Esophagus muscularis mucosa (tissue), 4 donors: ENCODE measurements around the gene RANBP3. TPM values are rescaled to one million over a fixed set of nuclear protein-coding genes. Genes with fewer than 3 reads are reported as not detected.

Source experiments
- DNase-seq: peaks from one replicate; pipeline ENCODE4 v3.0.0-alpha.2; 2017; ENCODE audit errors: extremely low spot score
- H3K27ac ChIP-seq, 4 donors: fragments of 200-600 bp; sonication (generic); replicated peaks in 1 of 4; 1 replicate in 3 of 4; 2 replicates in 1 of 4; pipeline ENCODE4 v1.5.1; 2016 to 2019; ENCODE audit warnings: mild to moderate bottlenecking in 1 of 4
- H3K27me3 ChIP-seq, 4 donors: fragments of 200-600 bp; sonication (generic); one replicate each; pipeline versions ENCODE4 v1.5.1 to v1.6.0; 2016 to 2019
- H3K36me3 ChIP-seq, 4 donors: fragments of 200-600 bp; sonication (generic); one replicate each; pipeline ENCODE4 v1.5.1; 2016 to 2019
- H3K4me1 ChIP-seq, 4 donors: fragments of 200-600 bp; sonication (generic); one replicate each; pipeline ENCODE4 v1.5.1; 2016 to 2019
- H3K4me3 ChIP-seq, 4 donors: fragments of 200-600 bp; sonication (generic); 1 replicate in 2 of 4; 2 replicates in 2 of 4; pipeline ENCODE4 v1.5.1; 2016 to 2019; ENCODE audit warnings: mild to moderate bottlenecking in 4 of 4, moderate library complexity in 1 of 4
- H3K9me3 ChIP-seq, 4 donors: fragments of 200-600 bp; sonication (generic); 1 replicate in 3 of 4; 2 replicates in 1 of 4; pipeline ENCODE4 v1.5.1; 2016 to 2019
- EP300 ChIP-seq: sonication (generic); formaldehyde crosslinking; IDR thresholded peaks from one replicate; pipeline ENCODE4 v1.6.1; 2017; ENCODE audit warnings: antibody characterized with exemption
- POLR2A ChIP-seq: fragments of 450-650 bp; IDR thresholded peaks from one replicate; pipeline ENCODE4 v1.6.1; 2017; ENCODE audit warnings: antibody characterized with exemption, moderate library complexity, mild to moderate bottlenecking, low read depth
- POLR2AphosphoS5 ChIP-seq, 2 donors: sonication (generic); formaldehyde crosslinking; IDR thresholded peaks; one replicate each; pipeline ENCODE4 v1.6.1; 2017; ENCODE audit warnings: antibody characterized with exemption in 2 of 2
- WGBS: methylation state at CpG from one replicate; pipeline ENCODE4 v1.1.5; 2018; 5-methylcytosine and 5-hydroxymethylcytosine counted together
- intact Hi-C: fragments of 100-400 bp; cut with DNase I; formaldehyde crosslinking; loops from one replicate; pipeline ENCODE4 v1.15.1; 2023
- total RNA-seq, 4 donors: library from RNA; depleted of rRNA; stranded (reverse); fragments of >200 nt; gene quantifications; one replicate each; pipeline versions ENCODE4 v1.1.0 to v1.2.1, GENCODE V29; 2016
- TF ChIP-seq, protein P1 (sequence below), 3 experiments: fragments of 200-600 bp in 2 of 3; fragments of 450-650 bp in 1 of 3; sonication (generic) in 2 of 3; IDR thresholded peaks; one replicate each; pipeline ENCODE4 v1.5.1; 2017 to 2019; ENCODE audit warnings: antibody characterized with exemption in 3 of 3, mild to moderate bottlenecking in 2 of 3, moderate library complexity in 1 of 3

Gene RANBP3
- total RNA-seq, 4 donors from 2014 or later, result 92.2 to 127 (median 102) TPM

DNA sequence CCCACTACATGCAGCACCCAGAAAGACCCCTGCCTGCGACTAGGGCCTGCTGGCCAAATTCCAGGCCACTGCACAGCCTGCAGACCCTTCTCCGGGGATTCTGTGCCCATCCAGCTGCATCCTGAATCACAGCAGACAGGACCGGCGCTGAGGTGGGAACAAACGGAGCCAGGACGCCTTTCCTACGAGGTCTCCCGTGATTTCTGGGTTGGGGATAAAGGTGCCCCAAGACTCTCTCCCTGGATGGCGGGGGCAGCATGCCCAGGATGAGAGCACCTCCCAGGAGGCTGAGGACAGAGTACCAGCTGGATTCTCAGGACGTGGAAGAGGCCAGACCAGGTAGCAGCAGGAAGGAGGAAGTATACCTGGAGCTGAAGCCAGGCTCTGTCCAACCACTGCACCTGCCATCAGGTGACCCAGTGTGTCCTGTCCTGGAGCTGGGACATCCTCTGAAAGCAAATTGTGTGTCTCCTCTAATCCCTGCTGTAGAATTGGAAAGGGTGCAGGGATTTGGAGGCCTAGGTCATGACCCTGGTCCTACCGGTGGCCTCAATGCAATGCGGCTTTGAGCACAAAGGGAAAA is 104.2 kb downstream of the RANBP3 start:
- Histone ChIP-seq H3K36me3 (no peaks in the 10 kb centered on the region), H3K9me3 (no peaks in the 10 kb centered on the region), H3K4me1 (peaks cover 0 to 26% (median 7%) of the 10 kb centered on the region in 4 donors), H3K4me3 (no peak overlapping the region), H3K27ac (no peak overlapping the region), H3K27me3 (peaks cover 0 to 6% (median 0%) of the 10 kb centered on the region in 4 donors)
- 84% methylated on average over 10 of the region's 12 CpGs for WGBS
- DNase-seq, result no peak
- no peak for TF ChIP-seq POLR2A
- TF ChIP-seq EP300, result no peak
- intact Hi-C loops, result no loop called here

DNA sequence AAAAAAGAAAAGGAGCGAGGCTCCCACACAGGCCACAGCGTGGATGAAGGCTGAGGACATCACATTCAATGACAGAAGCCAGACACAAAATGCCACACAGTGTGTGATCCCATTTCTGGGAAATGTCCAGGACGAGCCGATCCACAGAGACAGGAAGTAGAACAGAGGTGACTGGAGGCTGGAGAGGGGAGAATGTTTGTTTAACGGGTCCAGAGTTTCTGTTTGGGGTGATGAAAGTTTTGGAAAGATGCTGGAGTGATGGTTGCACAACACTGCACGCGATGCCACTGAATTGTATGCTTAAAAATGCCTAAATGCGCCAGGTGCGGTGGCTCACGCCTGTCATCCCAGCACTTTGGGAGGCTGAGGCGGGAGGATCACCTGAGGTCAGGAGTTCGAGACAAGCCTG is 107.0 kb downstream of the RANBP3 start:
- no peak for DNase-seq
- intact Hi-C loops, result no loop called here
- H3K9me3 ChIP-seq, result no peaks in the 10 kb centered on the region
- WGBS, result 75% methylated on average over 12 of the region's 12 CpGs
- H3K27ac ChIP-seq, result no peak overlapping the region
- no peak for TF ChIP-seq POLR2AphosphoS5 (IDR thresholded peaks at IDR 0.05)
- no peak for TF ChIP-seq POLR2A
- TF ChIP-seq, protein P1, sequence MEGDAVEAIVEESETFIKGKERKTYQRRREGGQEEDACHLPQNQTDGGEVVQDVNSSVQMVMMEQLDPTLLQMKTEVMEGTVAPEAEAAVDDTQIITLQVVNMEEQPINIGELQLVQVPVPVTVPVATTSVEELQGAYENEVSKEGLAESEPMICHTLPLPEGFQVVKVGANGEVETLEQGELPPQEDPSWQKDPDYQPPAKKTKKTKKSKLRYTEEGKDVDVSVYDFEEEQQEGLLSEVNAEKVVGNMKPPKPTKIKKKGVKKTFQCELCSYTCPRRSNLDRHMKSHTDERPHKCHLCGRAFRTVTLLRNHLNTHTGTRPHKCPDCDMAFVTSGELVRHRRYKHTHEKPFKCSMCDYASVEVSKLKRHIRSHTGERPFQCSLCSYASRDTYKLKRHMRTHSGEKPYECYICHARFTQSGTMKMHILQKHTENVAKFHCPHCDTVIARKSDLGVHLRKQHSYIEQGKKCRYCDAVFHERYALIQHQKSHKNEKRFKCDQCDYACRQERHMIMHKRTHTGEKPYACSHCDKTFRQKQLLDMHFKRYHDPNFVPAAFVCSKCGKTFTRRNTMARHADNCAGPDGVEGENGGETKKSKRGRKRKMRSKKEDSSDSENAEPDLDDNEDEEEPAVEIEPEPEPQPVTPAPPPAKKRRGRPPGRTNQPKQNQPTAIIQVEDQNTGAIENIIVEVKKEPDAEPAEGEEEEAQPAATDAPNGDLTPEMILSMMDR (IDR thresholded peaks at IDR 0.05), result no peak
- TF ChIP-seq EP300, result no peak
- H3K4me1 ChIP-seq, result peaks cover 0 to 2% (median 0%) of the 10 kb centered on the region in 4 donors
- no peaks in the 10 kb centered on the region for H3K36me3 ChIP-seq
- no peaks in the 10 kb centered on the region for H3K27me3 ChIP-seq
- no peak overlapping the region for H3K4me3 ChIP-seq

DNA sequence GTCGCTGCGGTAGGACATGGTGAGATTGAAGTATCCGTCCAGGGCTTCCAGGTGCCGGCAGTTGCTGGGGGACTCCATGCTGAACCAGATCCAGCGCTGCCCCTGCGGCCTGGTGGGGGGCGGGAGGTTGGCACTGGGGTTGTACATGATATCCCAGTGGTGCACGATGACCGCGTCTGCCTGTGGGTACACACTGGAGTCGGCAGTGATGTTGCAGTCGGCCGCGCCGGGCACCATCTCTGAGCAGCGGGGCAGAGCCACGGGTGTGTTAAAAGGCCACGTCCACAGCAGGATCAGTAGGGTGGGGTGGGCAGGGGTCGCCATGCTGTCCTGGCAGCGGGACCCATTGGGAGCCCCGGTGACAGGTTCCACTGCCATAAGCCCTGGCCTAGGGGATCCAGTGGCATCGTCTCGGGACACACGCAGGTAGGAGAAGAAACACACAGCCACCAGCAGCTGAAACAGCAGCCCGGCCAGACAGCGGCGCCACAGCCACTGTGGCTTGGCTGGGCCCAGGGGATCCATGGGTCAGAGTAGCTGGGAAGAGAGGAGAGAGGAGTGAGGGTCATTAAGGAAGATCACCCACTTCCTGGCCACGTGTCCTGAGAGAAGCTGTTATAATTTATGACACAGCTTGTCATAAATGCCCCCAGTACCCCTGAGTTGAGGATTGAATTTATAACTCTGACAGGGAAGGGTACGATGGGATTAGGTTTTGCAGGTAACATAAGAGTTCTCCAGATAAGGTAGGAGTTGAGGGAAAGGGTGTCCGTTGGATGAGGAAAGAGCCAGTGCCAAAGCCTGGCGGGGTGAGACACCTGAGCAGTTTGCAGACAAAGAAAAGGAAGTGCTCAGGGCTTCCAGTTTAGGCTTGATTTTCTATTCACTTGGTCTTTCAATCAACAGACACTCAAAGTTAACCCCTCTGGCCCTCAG is 110.5 kb downstream of the RANBP3 start:
- Histone ChIP-seq H3K27ac (no peak overlapping the region), H3K36me3 (no peaks in the 10 kb centered on the region), H3K4me3 (no peak overlapping the region), H3K9me3 (no peaks in the 10 kb centered on the region), H3K4me1 (peaks cover 0 to 2% (median 0%) of the 10 kb centered on the region in 4 donors), H3K27me3 (no peaks in the 10 kb centered on the region)
- TF ChIP-seq POLR2A, result no peak
- TF ChIP-seq POLR2AphosphoS5 (IDR thresholded peaks at IDR 0.05), result no peak
- TF ChIP-seq, protein P1 (IDR thresholded peaks at IDR 0.05), result no peak
- no peak for TF ChIP-seq EP300
- intact Hi-C loops, result no loop called here
- 85% methylated on average over 22 of the region's 31 CpGs for WGBS
- no peak for DNase-seq

Other genes with a start within 250 kb of the RANBP3 start
- 1 to 10 TPM in 2 of 4 donors, under 1 TPM in 2; 0.19 to 1.2 (median 1.0) TPM for gene PRR22, start 193.4 kb downstream of the RANBP3 start, total RNA-seq
- gene DUS3L, start 187.0 kb downstream of the RANBP3 start, total RNA-seq, result 10 to 100 TPM; 20.3 to 34.1 (median 27.3) TPM
- 10 to 100 TPM; 12.9 to 53.0 (median 29.5) TPM for gene NRTN, start 173.1 kb downstream of the RANBP3 start, total RNA-seq
- gene FUT6, start 138.4 kb downstream of the RANBP3 start, total RNA-seq, result under 1 TPM in 1 of 4 donors, not detected in 3; 0.17 TPM
- gene FUT3, start 126.7 kb downstream of the RANBP3 start, total RNA-seq, result under 1 TPM in 1 of 4 donors, not detected in 3; 0.57 TPM
- gene FUT5, start 107.6 kb downstream of the RANBP3 start, total RNA-seq, result not detected
- gene NDUFA11, start 74.3 kb downstream of the RANBP3 start, total RNA-seq, result 100 to 1,000 TPM; 292 to 378 (median 314) TPM
- 10 to 100 TPM in 1 of 4 donors, 1 to 10 TPM in 3; 5.0 to 12.5 (median 7.6) TPM for gene VMAC, start 73.3 kb downstream of the RANBP3 start, total RNA-seq
- gene CAPS, start 63.9 kb downstream of the RANBP3 start, total RNA-seq, result 10 to 100 TPM in 3 of 4 donors, 1 to 10 TPM in 1; 5.5 to 16.1 (median 15.2) TPM
- 10 to 100 TPM; 25.5 to 49.9 (median 32.8) TPM for gene RFX2, start 132.4 kb upstream of the RANBP3 start, total RNA-seq
- under 1 TPM; 0.42 to 0.86 (median 0.60) TPM for gene ACSBG2, start 157.5 kb upstream of the RANBP3 start, total RNA-seq